Measurements from ENCODE around the gene SLC13A3. TPM values are rescaled to one million over a fixed set of nuclear protein-coding genes. Genes with fewer than 3 reads are reported as not detected.

Gene SLC13A3
- total RNA-seq, 1 experiment from 2014 or later = 17.5 TPM

- Histone ChIP-seq H2AK5ac (ENCODE audit: insufficient read length, low read length) (no peak overlapping the region), H3K4me1 (ENCODE audit: insufficient read depth, low read length) (no peaks in the 10 kb centered on the region; the same call in 1 of the 2 replicates), H2BK5ac (ENCODE audit: insufficient read length, low read length) (no peak overlapping the region), H2BK12ac (ENCODE audit: insufficient read length, low read depth, low read length) (no peak overlapping the region), H3T11ph (ENCODE audit: low read length) (no peak overlapping the region), H3K79me1 (ENCODE audit: insufficient read depth, low read depth, low read length, poor library complexity, severe bottlenecking) (no peaks in the 10 kb centered on the region), H3K23me2 (ENCODE audit: insufficient read length, low read depth, low read length, poor library complexity, severe bottlenecking) (no peaks in the 10 kb centered on the region), H3K56ac (ENCODE audit: insufficient read length, low read depth, low read length) (no peak overlapping the region), H4K91ac (ENCODE audit: insufficient read length, low read depth, low read length) (no peak overlapping the region), H3K14ac (ENCODE audit: insufficient read depth, low read length) (no peak overlapping the region), H4K8ac (replicated peaks; ENCODE audit: insufficient read length, low read depth, low read length) (no peak overlapping the region), H2AFZ (ENCODE audit: low read length) (no peak overlapping the region), H3K4ac (ENCODE audit: low read depth, low read length) (no peak overlapping the region), H4K20me1 (ENCODE audit: control insufficient read depth, insufficient read depth, insufficient read length) (no peaks in the 10 kb centered on the region), H2BK20ac (ENCODE audit: low read depth, low read length, poor library complexity, severe bottlenecking) (no peak overlapping the region), H3K23ac (ENCODE audit: insufficient read length, low read depth, low read length) (no peak overlapping the region), H3K27ac (ENCODE audit: insufficient read length, low read depth, low read length) (no peak overlapping the region), H3K9me3 (ENCODE audit: control insufficient read depth, low read depth, low read length) (no peaks in the 10 kb centered on the region), H3K18ac (ENCODE audit: insufficient read length, low read depth, low read length) (no peak overlapping the region), H3K4me2 (ENCODE audit: insufficient read depth, insufficient read length, low read length) (no peak overlapping the region), H3K9ac (ENCODE audit: extremely low read depth, insufficient read length, low read length) (no peak overlapping the region), H3K27me3 (ENCODE audit: insufficient read depth, low read length) (no peaks in the 10 kb centered on the region), H4K5ac (ENCODE audit: insufficient read length, low read depth, low read length) (no peak overlapping the region), H2BK15ac (ENCODE audit: low read depth, low read length) (no peak overlapping the region), H3K79me2 (ENCODE audit: insufficient read depth, low read length) (no peaks in the 10 kb centered on the region), H2BK120ac (ENCODE audit: low read depth, low read length, poor library complexity, severe bottlenecking) (no peak overlapping the region)
- no peak for TF ChIP-seq CTCF (conservative IDR thresholded peaks at IDR 0.05)
- Mint-ChIP-seq H3K9me3 (peaks cover 0 to 7% of the 10 kb centered on the region in 2 experiments; a peak in 2 of 5 replicates), H3K4me3 (no peak overlapping the region), H3K4me1 (peaks cover 26% of the 10 kb centered on the region in 2 experiments), H3K36me3 (ENCODE audit: insufficient read depth in 1 of 3, low read depth in 3 of 3) (peaks cover 0 to 15% (median 10%) of the 10 kb centered on the region in 3 experiments; a peak in 4 of 7 replicates), H3K27me3 (ENCODE audit: low read depth) (no peaks in the 10 kb centered on the region), H3K27ac (no peak overlapping the region)
- WGBS (ENCODE audit: extremely low coverage, insufficient read length, low lambda C conversion rate) = no CpG with 5 or more reads among the region's 1 CpG
- DNase-seq = no peak
Observed at GRCh38 chr20:46614503-46614902, 36.8 kb downstream of the SLC13A3 start.

Data from H9 (cell line).